NCI-H1436 (cell line): ENCODE data around the gene CCL23.

Experiments used
- DNase-seq: peaks from one replicate; lab custom pipeline; 2025; lab: John Stamatoyannopoulos, UW

The CCL23 gene

DNA sequence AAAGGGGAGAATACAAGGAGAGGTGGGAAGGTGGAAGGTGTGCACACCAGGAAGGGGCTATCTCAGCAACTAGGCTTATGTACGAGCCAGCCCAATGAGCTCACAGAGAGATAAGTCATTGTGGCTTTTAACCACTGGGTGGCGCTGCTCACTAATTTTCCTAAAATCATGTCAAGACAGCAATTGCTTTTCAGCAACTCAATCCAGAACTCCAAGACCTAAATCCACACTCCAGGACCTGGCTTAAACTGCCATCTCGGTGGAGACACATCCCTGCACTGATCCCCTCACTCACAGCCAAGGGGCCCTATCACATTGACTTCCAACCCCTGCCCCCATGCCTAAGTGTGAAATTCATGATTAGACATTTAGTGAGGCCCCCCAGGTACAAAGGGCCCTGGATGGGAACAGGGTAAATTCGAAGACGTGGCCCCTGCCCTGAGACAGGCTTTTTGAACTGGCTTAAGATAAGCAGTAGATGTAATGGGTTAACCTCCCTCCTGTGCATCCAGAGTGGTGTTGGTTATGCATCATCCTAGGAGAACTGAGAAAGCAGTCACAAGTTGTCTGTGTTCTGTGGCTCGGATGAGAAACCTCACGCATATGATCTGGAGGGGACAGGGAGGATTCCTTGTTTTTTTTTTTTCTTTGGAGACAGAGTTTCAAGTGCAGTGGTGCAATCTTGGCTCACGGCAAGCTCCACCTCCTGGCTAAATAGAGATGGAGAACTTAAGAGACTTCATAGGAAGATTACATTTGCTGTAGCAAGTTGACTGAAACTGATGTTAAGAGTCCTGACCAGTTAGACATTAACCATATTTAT lies 48.0 kb downstream of the CCL23 start:
- peak; percentile 72 for DNase-seq

- no peak for DNase-seq
Observed at GRCh38 chr17:35968520-35969054, 49.2 kb downstream of the CCL23 start.

DNA sequence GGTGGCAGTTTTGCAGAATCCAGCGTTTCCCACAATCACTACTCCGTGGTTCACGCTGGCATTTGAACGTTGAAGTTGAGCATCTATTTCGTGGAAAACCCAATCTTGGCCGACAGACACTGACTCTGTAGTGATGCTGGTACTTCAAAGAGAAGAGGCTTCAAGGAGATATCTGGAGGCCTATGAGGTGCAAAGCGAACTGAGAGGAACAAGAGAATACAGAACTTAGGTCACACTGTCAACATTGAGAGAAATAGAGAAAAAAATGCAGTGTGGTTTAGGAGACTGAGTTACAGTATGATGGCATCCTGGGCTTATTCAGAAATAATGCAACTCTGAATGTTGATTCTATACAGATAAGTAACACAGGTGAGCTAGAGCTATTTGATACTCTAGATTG lies 52.5 kb downstream of the CCL23 start:
- DNase-seq = no peak

DNA sequence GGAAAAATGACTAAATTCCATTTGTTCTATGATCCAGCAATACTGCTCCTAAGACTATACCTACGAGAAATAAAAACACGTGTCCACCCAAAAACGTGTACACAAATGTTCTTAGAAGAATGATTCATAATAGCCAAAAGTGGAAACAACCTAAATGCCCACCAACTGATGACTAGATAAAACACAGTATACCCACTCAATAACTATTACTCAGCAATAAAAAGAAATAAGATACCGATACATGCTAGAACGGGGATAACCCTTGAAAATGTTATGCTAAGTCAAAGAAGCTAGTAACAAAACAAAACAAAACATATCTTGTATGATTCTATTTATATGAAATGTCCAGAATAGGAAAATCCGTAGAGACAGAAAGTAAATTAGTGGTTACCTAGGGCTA lies 54.1 kb downstream of the CCL23 start:
- DNase-seq = no peak
